Hepatocyte (in vitro differentiated cells): ENCODE data around the gene SMC6. TPM values are rescaled to one million over a fixed set of nuclear protein-coding genes. Genes with fewer than 3 reads are reported as not detected.

ENCODE experiments used
- DNase-seq: peaks from one replicate; pipeline ENCODE4 v3.0.0-alpha.2; 2016; ENCODE audit warnings: low spot score
- H2AFZ ChIP-seq: fragments of 200-600 bp; sonication (generic); 2 replicates; pipeline ENCODE4 v1.6.0; 2016; ENCODE audit warnings: antibody characterized with exemption, mild to moderate bottlenecking
- H3K27ac ChIP-seq: fragments of 200-600 bp; sonication (generic); 2 replicates; pipeline ENCODE4 v1.5.1; 2016; ENCODE audit warnings: mild to moderate bottlenecking
- H3K27me3 ChIP-seq: fragments of 200-600 bp; sonication (generic); 2 replicates; pipeline ENCODE4 v1.6.1; 2016
- H3K36me3 ChIP-seq: fragments of 200-600 bp; sonication (generic); replicated peaks from 2 replicates; pipeline ENCODE4 v1.5.1; 2016; ENCODE audit warnings: low read depth; ENCODE audit not compliant: insufficient read depth
- H3K4me1 ChIP-seq: fragments of 200-600 bp; sonication (generic); 2 replicates; pipeline ENCODE4 v1.5.1; 2016; ENCODE audit warnings: mild to moderate bottlenecking, moderate library complexity; ENCODE audit not compliant: insufficient read depth
- H3K4me2 ChIP-seq: fragments of 200-600 bp; sonication (generic); 2 replicates; pipeline ENCODE4 v1.6.0; 2016
- H3K4me3 ChIP-seq: fragments of 200-600 bp; sonication (generic); 2 replicates; pipeline ENCODE4 v1.5.1; 2016; ENCODE audit warnings: mild to moderate bottlenecking
- H3K79me2 ChIP-seq: fragments of 200-600 bp; sonication (generic); 2 replicates; pipeline ENCODE4 v1.6.0; 2017; ENCODE audit warnings: mild to moderate bottlenecking
- H3K9me2 ChIP-seq: fragments of 200-600 bp; sonication (generic); replicated peaks from 2 replicates; pipeline ENCODE4 v1.6.0; 2017; ENCODE audit warnings: mild to moderate bottlenecking; ENCODE audit not compliant: insufficient read depth
- H3K9me3 ChIP-seq: fragments of 200-600 bp; sonication (generic); 2 replicates; pipeline ENCODE4 v1.5.1; 2016; ENCODE audit warnings: low read depth, mild to moderate bottlenecking
- H4K20me1 ChIP-seq: fragments of 200-600 bp; sonication (generic); 2 replicates; pipeline ENCODE4 v1.6.0; 2016; ENCODE audit warnings: mild to moderate bottlenecking; ENCODE audit not compliant: insufficient read depth, poor library complexity, severe bottlenecking
- CTCF ChIP-seq: fragments of 200-600 bp; sonication (generic); IDR thresholded peaks from 2 replicates; pipeline ENCODE4 v1.5.1; 2016; ENCODE audit warnings: antibody characterized with exemption, mild to moderate bottlenecking; ENCODE audit not compliant: poor library complexity
- EZH2 ChIP-seq: fragments of 200-600 bp; sonication (generic); IDR thresholded peaks from 2 replicates; pipeline ENCODE4 v1.6.1; 2016; ENCODE audit warnings: antibody characterized with exemption, mild to moderate bottlenecking, borderline replicate concordance
- EZH2phosphoT487 ChIP-seq: fragments of 200-600 bp; sonication (generic); IDR thresholded peaks from one replicate; pipeline ENCODE4 v1.6.1; 2018; ENCODE audit warnings: antibody characterized with exemption, mild to moderate bottlenecking, low read depth, moderate library complexity; ENCODE audit not compliant: unreplicated experiment, severe bottlenecking
- WGBS: methylation state at CpG from one replicate; pipeline ENCODE4 v1.1.6; 2016; ENCODE audit warnings: low lambda C conversion rate; ENCODE audit errors: missing lambda C conversion rate; 5-methylcytosine and 5-hydroxymethylcytosine counted together
- polyA plus RNA-seq: library from polyadenylated mRNA; unstranded; fragments of >200 nt; fragmentation: Nextera tagmentation; extraction: Ambion mirVana; gene quantifications from 2 replicates; pipeline ENCODE4 v1.2.1, GENCODE V29; 2016
- total RNA-seq: library from RNA; depleted of rRNA; stranded (reverse); fragments of >200 nt; gene quantifications from 2 replicates; pipeline ENCODE4 v1.2.3, GENCODE V29; 2014

The SMC6 gene
- total and polyA plus RNA-seq, 2 experiments from 2014 or later = 8.9 to 13.4 TPM

GRCh38 chr2:17728210-17728609, 25.4 kb downstream of the SMC6 start:
- no peaks in the 10 kb centered on the region for H3K79me2 ChIP-seq
- no peak overlapping the region for H3K4me2 ChIP-seq
- 98% methylated on average over 6 of the region's 6 CpGs for WGBS
- H3K27ac ChIP-seq = no peak overlapping the region
- no peak for DNase-seq
- no peaks in the 10 kb centered on the region for H4K20me1 ChIP-seq
- TF ChIP-seq CTCF = no peak
- no peak for TF ChIP-seq EZH2
- no peak for TF ChIP-seq EZH2phosphoT487
- no peaks in the 10 kb centered on the region for H3K36me3 ChIP-seq
- no peak overlapping the region for H3K4me3 ChIP-seq
- H3K27me3 ChIP-seq = no peaks in the 10 kb centered on the region
- H3K9me2 ChIP-seq = no peaks in the 10 kb centered on the region
- no peak overlapping the region for H2AFZ ChIP-seq
- no peaks in the 10 kb centered on the region for H3K9me3 ChIP-seq
- H3K4me1 ChIP-seq = no peaks in the 10 kb centered on the region

- Histone ChIP-seq H4K20me1 (no peaks in the 10 kb centered on the region), H3K79me2 (no peaks in the 10 kb centered on the region), H3K9me3 (no peaks in the 10 kb centered on the region), H3K36me3 (no peaks in the 10 kb centered on the region), H3K27me3 (no peaks in the 10 kb centered on the region), H3K4me3 (no peak overlapping the region), H3K4me2 (no peak overlapping the region), H2AFZ (no peak overlapping the region), H3K4me1 (no peaks in the 10 kb centered on the region), H3K27ac (no peak overlapping the region), H3K9me2 (no peaks in the 10 kb centered on the region)
- DNase-seq = peak; percentile 22
- 80% methylated on average over 4 of the region's 4 CpGs for WGBS
- TF ChIP-seq EZH2 (no peak), CTCF (peak; percentile 77)
Observed at GRCh38 chr2:17719562-17720371, 33.8 kb downstream of the SMC6 start.

GRCh38 chr2:17718689-17719088, 34.9 kb downstream of the SMC6 start:
- H3K36me3 ChIP-seq = no peaks in the 10 kb centered on the region
- no peaks in the 10 kb centered on the region for H4K20me1 ChIP-seq
- H3K27me3 ChIP-seq = no peaks in the 10 kb centered on the region
- 44% methylated on average over 5 of the region's 5 CpGs for WGBS
- no peak overlapping the region for H3K27ac ChIP-seq
- no peaks in the 10 kb centered on the region for H3K9me2 ChIP-seq
- no peaks in the 10 kb centered on the region for H3K4me1 ChIP-seq
- no peak overlapping the region for H3K4me2 ChIP-seq
- H3K79me2 ChIP-seq = no peaks in the 10 kb centered on the region
- no peak overlapping the region for H2AFZ ChIP-seq
- TF ChIP-seq EZH2 (no peak), EZH2phosphoT487 (no peak), CTCF (no peak)
- H3K9me3 ChIP-seq = no peaks in the 10 kb centered on the region
- H3K4me3 ChIP-seq = no peak overlapping the region
- no peak for DNase-seq
